SK-N-DZ (cell line): ENCODE data around the gene PCDHGA11.
A peak's percentile ranks its signal among the peaks of the same experiment; 100 is the strongest.
"Not testable (repeated sequence)": the region's sequence is repeated elsewhere in the genome, so short reads cannot be mapped to it uniquely, and the experiment has no call there.

Experiments used
- DNase-seq: peaks from one replicate; pipeline ENCODE4 v3.0.0-alpha.2; 2015; ENCODE audit warnings: low spot score

Gene PCDHGA11

GRCh38 chr5:141398608-141399007, 22.2 kb upstream of the PCDHGA11 start:
- DNase-seq: no peak

DNA sequence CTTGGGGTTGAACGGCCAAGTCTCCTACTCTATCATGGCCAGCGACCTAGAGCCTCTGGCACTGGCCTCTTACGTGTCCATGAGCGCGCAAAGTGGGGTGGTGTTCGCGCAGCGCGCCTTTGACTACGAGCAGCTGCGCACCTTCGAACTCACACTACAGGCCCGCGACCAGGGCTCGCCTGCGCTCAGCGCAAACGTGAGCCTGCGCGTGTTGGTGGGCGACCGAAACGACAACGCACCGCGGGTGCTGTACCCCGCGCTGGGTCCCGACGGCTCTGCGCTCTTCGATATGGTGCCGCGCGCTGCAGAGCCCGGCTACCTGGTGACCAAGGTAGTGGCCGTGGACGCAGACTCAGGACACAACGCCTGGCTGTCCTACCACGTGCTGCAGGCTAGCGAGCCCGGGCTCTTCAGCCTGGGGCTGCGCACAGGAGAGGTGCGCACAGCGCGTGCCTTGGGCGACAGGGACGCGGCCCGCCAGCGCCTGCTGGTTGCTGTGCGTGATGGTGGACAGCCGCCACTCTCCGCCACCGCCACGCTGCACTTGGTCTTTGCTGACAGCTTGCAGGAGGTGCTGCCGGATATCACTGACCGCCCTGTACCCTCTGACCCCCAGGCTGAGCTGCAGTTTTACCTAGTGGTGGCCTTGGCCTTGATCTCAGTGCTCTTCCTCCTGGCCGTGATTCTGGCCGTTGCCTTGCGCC, 21.1 kb upstream of the PCDHGA11 start:
- DNase-seq: no peak

DNA sequence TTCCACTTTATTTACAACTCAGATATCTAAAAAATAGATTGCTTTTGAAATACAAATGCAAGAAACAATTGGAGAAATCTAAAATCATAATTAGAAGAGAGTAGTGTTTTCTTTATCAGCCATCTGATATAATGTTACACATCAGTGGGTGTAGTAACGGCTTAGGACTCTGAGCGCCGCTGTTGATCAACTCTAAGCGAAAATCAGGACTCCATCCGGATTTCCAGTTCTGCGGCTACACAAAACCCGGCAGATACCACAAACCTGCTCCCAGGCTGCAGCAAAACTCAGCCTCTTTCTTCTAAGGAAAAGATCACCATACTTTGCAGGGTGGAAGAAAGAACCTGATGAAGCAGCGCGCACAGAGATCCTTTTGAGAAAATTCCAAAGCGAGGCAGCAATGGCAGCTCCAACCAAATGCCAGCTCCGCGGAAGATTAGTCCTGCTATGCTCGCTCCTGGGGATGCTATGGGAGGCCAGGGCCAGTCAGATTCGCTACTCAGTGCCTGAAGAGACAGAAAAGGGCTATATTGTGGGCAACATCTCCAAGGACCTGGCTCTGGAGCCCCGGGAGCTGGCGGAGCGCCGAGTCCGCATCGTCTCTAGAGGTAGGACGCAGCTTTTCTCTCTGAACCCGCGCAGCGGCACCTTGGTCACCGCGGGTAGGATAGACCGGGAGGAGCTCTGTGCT, 18.2 kb upstream of the PCDHGA11 start, which contains the start of gene PCDHGA9:
PCDHGA9 (plus strand) TSS at position 226 of the 691 bp plus-strand sequence; CDS start at position 401, 175 bp downstream.
- DNase-seq: peak; percentile 47

DNA sequence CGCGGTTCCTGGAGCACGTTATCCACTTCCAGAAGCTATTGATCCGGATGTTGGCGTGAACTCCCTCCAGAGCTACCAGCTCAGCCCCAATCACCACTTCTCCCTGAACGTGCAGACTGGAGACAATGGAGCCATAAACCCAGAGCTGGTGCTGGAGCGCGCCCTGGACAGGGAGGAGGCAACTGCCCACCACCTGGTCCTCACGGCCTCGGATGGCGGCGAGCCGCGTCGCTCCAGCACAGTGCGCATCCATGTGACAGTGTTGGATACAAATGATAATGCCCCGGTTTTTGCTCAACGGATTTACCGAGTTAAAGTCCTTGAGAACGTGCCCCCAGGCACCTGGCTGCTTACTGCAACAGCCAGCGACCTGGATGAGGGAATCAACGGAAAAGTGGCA, 17.5 kb upstream of the PCDHGA11 start:
- DNase-seq: no peak

DNA sequence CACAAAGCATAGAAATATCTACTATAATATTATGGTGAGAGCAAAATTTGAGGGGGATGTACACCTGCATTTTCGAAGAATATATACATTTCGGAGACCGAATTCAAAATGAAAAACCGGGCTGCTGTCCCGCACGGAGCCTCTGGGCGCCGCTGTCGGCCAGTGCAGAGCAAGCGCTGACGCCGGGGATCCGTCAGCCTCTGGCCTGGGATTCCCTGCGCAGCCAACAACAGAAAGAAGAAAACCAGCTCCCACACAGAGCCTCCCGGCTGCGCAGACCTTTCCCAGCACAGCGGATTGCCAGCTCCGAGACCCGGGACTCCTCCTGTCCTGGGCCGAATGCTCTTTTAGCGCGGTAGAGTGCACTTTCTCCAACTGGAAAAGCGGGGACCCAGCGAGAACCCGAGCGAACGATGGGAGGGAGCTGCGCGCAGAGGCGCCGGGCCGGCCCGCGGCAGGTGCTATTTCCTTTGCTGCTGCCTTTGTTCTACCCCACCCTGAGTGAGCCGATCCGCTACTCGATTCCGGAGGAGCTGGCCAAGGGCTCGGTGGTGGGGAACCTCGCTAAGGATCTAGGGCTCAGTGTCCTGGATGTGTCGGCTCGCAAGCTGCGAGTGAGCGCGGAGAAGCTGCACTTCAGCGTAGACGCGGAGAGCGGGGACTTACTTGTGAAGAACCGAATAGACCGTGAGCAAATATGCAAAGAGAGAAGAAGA, 12.9 kb upstream of the PCDHGA11 start, which contains the start of gene PCDHGB6:
PCDHGB6 (plus strand) TSS at position 232 of the 716 bp plus-strand sequence; CDS start at position 414, 182 bp downstream.
- DNase-seq: peak; percentile 73

- no peak for DNase-seq
These were observed 11.1 kb upstream of the PCDHGA11 start for GRCh38 chr5:141409598-141410306.

- DNase-seq: no peak
These were observed 9.3 kb upstream of the PCDHGA11 start for GRCh38 chr5:141411575-141411974.

DNA sequence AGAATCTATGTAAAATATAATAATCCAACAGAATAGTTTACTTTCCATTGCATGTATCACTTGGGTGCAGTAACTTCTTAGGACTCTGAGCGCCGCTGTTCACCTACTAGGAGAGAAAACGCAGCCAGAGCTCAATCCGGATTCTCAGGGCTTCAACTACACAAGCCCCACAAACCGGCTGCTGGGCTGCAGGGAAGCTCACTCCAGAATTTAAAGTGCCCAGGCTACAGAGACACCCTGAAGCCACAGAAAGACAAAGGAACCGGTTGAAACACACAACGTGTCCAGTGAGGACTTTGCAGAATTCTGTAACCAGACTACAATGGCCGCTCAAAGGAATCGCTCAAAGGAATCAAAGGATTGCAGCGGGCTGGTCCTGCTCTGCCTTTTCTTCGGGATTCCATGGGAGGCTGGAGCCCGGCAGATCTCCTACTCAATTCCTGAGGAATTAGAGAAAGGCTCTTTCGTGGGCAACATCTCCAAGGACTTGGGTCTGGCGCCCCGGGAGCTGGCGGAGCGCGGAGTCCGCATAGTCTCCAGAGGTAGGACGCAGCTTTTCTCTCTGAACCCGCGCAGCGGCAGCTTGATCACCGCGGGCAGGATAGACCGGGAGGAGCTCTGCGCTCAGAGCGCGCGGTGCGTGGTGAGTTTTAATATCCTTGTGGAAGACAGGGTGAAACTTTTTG, 7.9 kb upstream of the PCDHGA11 start, which contains the start of gene PCDHGA10:
PCDHGA10 (plus strand) TSS at position 134 of the 686 bp plus-strand sequence; CDS start at position 323, 189 bp downstream.
- no peak for DNase-seq

- no peak for DNase-seq
These were observed 7.2 kb upstream of the PCDHGA11 start for GRCh38 chr5:141413540-141414069.

- not testable (repeated sequence) for DNase-seq
These were observed 6.1 kb upstream of the PCDHGA11 start for GRCh38 chr5:141414548-141415274.

- not testable (repeated sequence) for DNase-seq
These were observed 5.6 kb upstream of the PCDHGA11 start for GRCh38 chr5:141415275-141415618.

- peak; percentile 29 for DNase-seq
These were observed 3.2 kb upstream of the PCDHGA11 start, which contains the start of gene PCDHGB7 for GRCh38 chr5:141417494-141418172. TSS of gene PCDHGB7 (plus strand) at chr5:141417677. CDS start at chr5:141417860, 183 bp downstream.

- no peak for DNase-seq
These were observed 1.6 kb upstream of the PCDHGA11 start for GRCh38 chr5:141419074-141419880.

GRCh38 chr5:141421489-141421855, 621 bp downstream of the PCDHGA11 start:
- DNase-seq: no peak

GRCh38 chr5:141422742-141423291, 2.0 kb downstream of the PCDHGA11 start:
- DNase-seq: no peak

- DNase-seq: no peak
These were observed 7.1 kb downstream of the PCDHGA11 start for GRCh38 chr5:141427783-141428426.

- no peak for DNase-seq
These were observed 9.7 kb downstream of the PCDHGA11 start, which contains the start of gene PCDHGA12 for GRCh38 chr5:141430332-141431113. TSS of gene PCDHGA12 (plus strand) at chr5:141430507. CDS start at chr5:141430760, 253 bp downstream.
